NCI-H2196 (cell line): ENCODE measurements around the gene DDX31.

Experiments used
- DNase-seq: peaks from one replicate; lab custom pipeline; 2025; ENCODE audit not compliant: unreplicated experiment; lab: John Stamatoyannopoulos, UW

Gene DDX31

GRCh38 chr9:132548751-132549640 is 120.8 kb downstream of the DDX31 start:
- DNase-seq, result no peak

- no peak for DNase-seq
Observed at GRCh38 chr9:132547976-132548730, 121.6 kb downstream of the DDX31 start.

GRCh38 chr9:132547436-132547835 is 122.3 kb downstream of the DDX31 start:
- no peak for DNase-seq

GRCh38 chr9:132547052-132547431 is 122.7 kb downstream of the DDX31 start:
- no peak for DNase-seq

GRCh38 chr9:132546148-132547051 is 123.4 kb downstream of the DDX31 start:
- no peak for DNase-seq

GRCh38 chr9:132545578-132545977 is 124.2 kb downstream of the DDX31 start:
- no peak for DNase-seq

GRCh38 chr9:132543960-132544359 is 125.8 kb downstream of the DDX31 start:
- no peak for DNase-seq

GRCh38 chr9:132543251-132543650 is 126.5 kb downstream of the DDX31 start:
- DNase-seq, result no peak
